K562 (cell line): ENCODE data around the gene IMPG1. TPM values are rescaled to one million over a fixed set of nuclear protein-coding genes. Genes with fewer than 3 reads are reported as not detected.

Experiments used
- ATAC-seq: fragments of 200-7000 bp; cut with Tn5 transposase; 3 replicates; pipeline ENCODE4 v1.9.1; 2020; ENCODE audit warnings: moderate library complexity
- BruUV-seq: library from RNA; stranded (reverse); fragments of 400-500 nt; replicated peaks from 2 replicates; lab custom pipeline; 2021; lab: Mats Ljungman, UMichigan
- CTCF ChIA-PET: fragments of 300-600 bp; formaldehyde crosslinking; extraction: SDS; loops from one replicate; lab custom pipeline; 2021; ENCODE audit warnings: low intra/inter-chr PET ratio; lab: Yijun Ruan, JAX
- POLR2A ChIA-PET: fragments of 300-600, 350-650 bp; sonication (Branson Sonifier 250); formaldehyde crosslinking; extraction: SDS; loops from one replicate; lab custom pipeline; 2021; ENCODE audit warnings: antibody characterized with exemption, inconsistent platforms; lab: Yijun Ruan, JAX
- DNase-seq, 4 experiments: peaks; one replicate each; pipeline versions ENCODE4 v3.0.0 to v3.0.0-alpha.2; 2011 to 2018; ENCODE audit warnings: low spot score in 3 of 4, mixed read lengths in 3 of 4; ENCODE audit errors: extremely low read depth in 1 of 4
- FAIRE-seq: peaks from 2 replicates; lab custom pipeline; 2011; peaks lifted over from hg19 to GRCh38; lab: Jason Lieb, UNC
- H2AFZ ChIP-seq: 2 replicates; pipeline ENCODE4 v1.6.0; 2011; ENCODE audit warnings: low read depth, low read length, control low read depth, inconsistent platforms
- H3K27ac ChIP-seq: fragments of 200-600 bp; 3 replicates; pipeline ENCODE4 v1.8.0; 2011; ENCODE audit warnings: low read depth, mild to moderate bottlenecking, control low read depth, inconsistent platforms, low read length, moderate library complexity, mixed read lengths; ENCODE audit errors: extremely low read depth
- H3K27me3 ChIP-seq, 2 experiments: fragments of 300-600 bp in 1 of 2; 2 replicates in 1 of 2; 3 replicates in 1 of 2; pipeline versions ENCODE4 v1.6.0 to v1.8.0; 2011; ENCODE audit warnings: inconsistent platforms in 2 of 2, low read length in 2 of 2, mild to moderate bottlenecking in 1 of 2, mixed read lengths in 1 of 2, moderate library complexity in 1 of 2; ENCODE audit not compliant: control insufficient read depth in 2 of 2, insufficient read depth in 2 of 2
- H3K36me3 ChIP-seq: fragments of 300-600 bp; 3 replicates; pipeline ENCODE4 v1.8.0; 2011; ENCODE audit warnings: mild to moderate bottlenecking, low read length, inconsistent platforms; ENCODE audit not compliant: control insufficient read depth, insufficient read depth
- H3K4me1 ChIP-seq, 2 experiments: fragments of 200-600 bp in 1 of 2; replicated peaks in 1 of 2; 2 replicates in 1 of 2; 3 replicates in 1 of 2; pipeline versions ENCODE4 v1.5.1 to v1.8.0; 2011; ENCODE audit warnings: inconsistent platforms in 2 of 2, low read length in 2 of 2, mild to moderate bottlenecking in 1 of 2, mixed read lengths in 1 of 2, moderate library complexity in 1 of 2; ENCODE audit not compliant: control insufficient read depth in 2 of 2, insufficient read depth in 2 of 2
- H3K4me2 ChIP-seq: 2 replicates; pipeline ENCODE4 v1.6.1; 2011; ENCODE audit warnings: low read length, control low read depth, inconsistent platforms, mixed read lengths; ENCODE audit not compliant: insufficient read depth
- H3K4me3 ChIP-seq: fragments of 200-600 bp; sonication (generic), shearing (Covaris generic); 2 replicates; pipeline ENCODE4 v1.5.1; 2016; ENCODE audit warnings: control low read depth, inconsistent platforms
- H3K79me2 ChIP-seq: fragments of 200-600 bp; 3 replicates; pipeline ENCODE4 v1.8.0; 2011; ENCODE audit warnings: low read length, inconsistent platforms; ENCODE audit not compliant: control insufficient read depth, insufficient read depth
- H3K9ac ChIP-seq, 2 experiments: 2 replicates each; pipeline versions ENCODE4 v1.6.0 to v1.6.1; 2011; ENCODE audit warnings: low read depth in 2 of 2, low read length in 2 of 2, control low read depth in 1 of 2, inconsistent platforms in 1 of 2, mild to moderate bottlenecking in 1 of 2, mixed read lengths in 1 of 2; ENCODE audit not compliant: insufficient read depth in 1 of 2
- H3K9me1 ChIP-seq: one replicate; pipeline ENCODE4 v1.6.0; 2011; ENCODE audit warnings: inconsistent platforms, mild to moderate bottlenecking, low read length, moderate library complexity; ENCODE audit not compliant: control insufficient read depth, insufficient read depth
- H3K9me3 ChIP-seq: replicated peaks from 2 replicates; pipeline ENCODE4 v1.5.1; 2011; ENCODE audit warnings: low read depth, low read length, inconsistent platforms; ENCODE audit not compliant: control insufficient read depth, insufficient read depth
- H4K20me1 ChIP-seq: replicated peaks from 2 replicates; pipeline ENCODE4 v1.6.1; 2011; ENCODE audit warnings: low read length, inconsistent platforms, mixed read lengths; ENCODE audit not compliant: control insufficient read depth, insufficient read depth
- ARNT ChIP-seq, 2 experiments: fragments of 450-650 bp; IDR thresholded peaks; 2 replicates each; pipeline ENCODE4 v1.6.1; 2016; ENCODE audit warnings: mild to moderate bottlenecking in 1 of 2
- BRF1 ChIP-seq: IDR thresholded peaks from 3 replicates; pipeline ENCODE4 v1.6.1; 2011; ENCODE audit warnings: borderline replicate concordance, mild to moderate bottlenecking; ENCODE audit not compliant: insufficient read length; ENCODE audit errors: extremely low read depth
- FOXK2 ChIP-seq, 2 experiments: fragments of 450-650 bp; IDR thresholded peaks in 1 of 2; conservative IDR thresholded peaks in 1 of 2; 2 replicates each; pipeline ENCODE4 v1.6.1; 2016; ENCODE audit warnings: low read depth in 2 of 2, mild to moderate bottlenecking in 1 of 2
- GMEB1 ChIP-seq: fragments of 250-450 bp; sonication (Bioruptor Pico); IDR thresholded peaks from 2 replicates; pipeline ENCODE4 v1.4.0; 2020; ENCODE audit warnings: mild to moderate bottlenecking
- KDM1A ChIP-seq, 2 experiments: fragments of 450-650 bp; IDR thresholded peaks; 2 replicates each; pipeline ENCODE4 v1.6.1; 2016; ENCODE audit warnings: mild to moderate bottlenecking in 2 of 2
- NELFE ChIP-seq: IDR thresholded peaks from 2 replicates; pipeline ENCODE4 v1.6.1; 2011; ENCODE audit warnings: mild to moderate bottlenecking; ENCODE audit not compliant: insufficient read depth, insufficient read length
- NR2C1 ChIP-seq, 2 experiments: fragments of 450-650 bp; IDR thresholded peaks; 2 replicates each; pipeline ENCODE4 v1.6.1; 2017; ENCODE audit warnings: mild to moderate bottlenecking in 2 of 2, antibody characterized with exemption in 1 of 2, inconsistent platforms in 1 of 2, missing compliant biosample characterization in 1 of 2, missing genetic modification characterization in 1 of 2
- NUFIP1 ChIP-seq: fragments of 450-650 bp; IDR thresholded peaks from 2 replicates; pipeline ENCODE4 v1.6.1; 2018; ENCODE audit not compliant: partially characterized antibody
- OTX1 ChIP-seq: fragments of 450-650 bp; formaldehyde crosslinking; IDR thresholded peaks from 2 replicates; pipeline ENCODE4 v1.4.0; 2022; ENCODE audit warnings: mild to moderate bottlenecking
- RBM34 ChIP-seq: fragments of 200-400 bp; formaldehyde crosslinking; IDR thresholded peaks from 2 replicates; pipeline ENCODE4 v1.6.1; 2018; ENCODE audit warnings: low read length, borderline replicate concordance; ENCODE audit not compliant: insufficient read depth
- RHOXF2B ChIP-seq: fragments of 250-450 bp; sonication (Bioruptor Pico); conservative IDR thresholded peaks from 2 replicates; pipeline ENCODE4 v1.5.1; 2021
- SNIP1 ChIP-seq: fragments of 450-650 bp; IDR thresholded peaks from 2 replicates; pipeline ENCODE4 v1.7.1; 2017; ENCODE audit warnings: low read depth, mild to moderate bottlenecking
- TCF3 ChIP-seq: sonication (generic); formaldehyde crosslinking; IDR thresholded peaks from 2 replicates; pipeline ENCODE4 v1.4.0; 2020; ENCODE audit warnings: mild to moderate bottlenecking, missing genetic modification reagents
- TCF7L2 ChIP-seq: fragments of 150-350 bp; IDR thresholded peaks from 2 replicates; pipeline ENCODE4 v1.6.1; 2016; ENCODE audit warnings: low read depth, mild to moderate bottlenecking, low read length, moderate library complexity
- U2AF1 ChIP-seq: fragments of 200-400 bp; formaldehyde crosslinking; optimal IDR thresholded peaks from 2 replicates; pipeline ENCODE3; 2017; ENCODE audit warnings: mild to moderate bottlenecking, low read depth, low read length, moderate library complexity
- ZBTB12 ChIP-seq: fragments of 250-450 bp; sonication (Bioruptor Pico); IDR thresholded peaks from 2 replicates; pipeline ENCODE4 v1.4.0; 2020
- ZC3H11A ChIP-seq: IDR thresholded peaks from 2 replicates; pipeline ENCODE4 v1.6.1; 2012; ENCODE audit warnings: low read depth, low read length, improper control_type of control experiment
- ZFX ChIP-seq: sonication (generic); formaldehyde crosslinking; IDR thresholded peaks from 2 replicates; pipeline ENCODE4 v1.8.0; 2022; ENCODE audit warnings: mild to moderate bottlenecking, missing genetic modification reagents, moderate library complexity
- ZNF561 ChIP-seq: fragments of 450-650 bp; formaldehyde crosslinking; conservative IDR thresholded peaks from 2 replicates; pipeline ENCODE4 v1.4.0; 2020; ENCODE audit warnings: mild to moderate bottlenecking, moderate library complexity
- WGBS: fragments of 100-300 bp; shearing (Covaris generic); methylation state at CpG from one replicate; pipeline ENCODE4 v1.1.6; 2016; ENCODE audit warnings: low coverage, mixed read lengths; ENCODE audit not compliant: insufficient coverage; ENCODE audit errors: missing lambda C conversion rate; 5-methylcytosine and 5-hydroxymethylcytosine counted together
- in situ Hi-C: fragments of 300-500 bp; cut with MboI; formaldehyde crosslinking; loops from 4 replicates; pipeline ENCODE4 v1.15.0; 2018; ENCODE audit warnings: inconsistent platforms, mixed read lengths
- intact Hi-C: fragments of 100-400 bp; cut with micrococcal nuclease; formaldehyde crosslinking; loops from 2 replicates; pipeline ENCODE4 v1.14.2; 2022
- polyA plus RNA-seq, 8 experiments: library from polyadenylated mRNA; depleted of rRNA in 4 of 8; stranded (reverse) in 5 of 8; unstranded in 3 of 8; fragments of >200 nt; fragmentation: Nextera tagmentation in 2 of 8; fragmentation: Illumina TruSeq in 1 of 8; extraction: Ambion mirVana in 2 of 8; extraction: Trizol in 1 of 8; gene quantifications; 2 replicates each; pipeline versions ENCODE4 v1.2.1 to v1.2.3, GENCODE V29; 2011 to 2014; ENCODE audit warnings: inconsistent platforms in 1 of 8, missing spikeins in 1 of 8
- total RNA-seq, 7 experiments: library from RNA; depleted of rRNA in 6 of 7; stranded (reverse); fragments of >200 nt in 6 of 7; fragmentation: Illumina TruSeq in 2 of 7; extraction: Trizol in 2 of 7; gene quantifications; 2 replicates each; pipeline versions ENCODE4 v1.2.1 to v1.2.3, GENCODE V29; 2011 to 2021; ENCODE audit warnings: low replicate concordance in 1 of 7

IMPG1 gene
- total and polyA plus RNA-seq, 9 of the 15 experiments (the other 6 are each of a cell fraction or from before 2014, with no cell fraction given), result not detected

- DNase-seq (no peak), FAIRE-seq (no peak), ATAC-seq (no peak)
- Histone ChIP-seq H3K4me2 (no peak overlapping the region), H3K27me3 (no peaks in the 10 kb centered on the region), H3K9ac (no peak overlapping the region), H3K4me3 (no peak overlapping the region), H4K20me1 (no peaks in the 10 kb centered on the region), H3K9me1 (no peaks in the 10 kb centered on the region), H3K9me3 (no peaks in the 10 kb centered on the region), H3K27ac (no peak overlapping the region), H3K36me3 (no peaks in the 10 kb centered on the region), H3K4me1 (no peaks in the 10 kb centered on the region), H3K79me2 (no peaks in the 10 kb centered on the region), H2AFZ (no peak overlapping the region)
- TF ChIP-seq KDM1A (IDR thresholded peaks at IDR 0.05) (no peak), RHOXF2B (CRISPR knock-in tag) (no peak), ZNF561 (no peak), NUFIP1 (no peak), NELFE (no peak), ARNT (IDR thresholded peaks at IDR 0.05) (no peak), BRF1 (no peak), RBM34 (no peak), GMEB1 (CRISPR knock-in tag) (no peak), SNIP1 (no peak), TCF7L2 (no peak), OTX1 (CRISPR knock-in tag) (no peak), TCF3 (CRISPR knock-in tag) (no peak), ZBTB12 (CRISPR knock-in tag) (no peak), ZC3H11A (no peak), FOXK2 (conservative IDR thresholded peaks at IDR 0.05 in 1 of 2, IDR thresholded peaks at IDR 0.05 in 1 of 2; ENCODE audit: low read depth in 2 of 2) (no peak), U2AF1 (no peak), NR2C1 (IDR thresholded peaks at IDR 0.05) (no peak), NR2C1 (tag; IDR thresholded peaks at IDR 0.05) (no peak), ZFX (CRISPR knock-in tag) (no peak)
- ChIA-PET CTCF (no interaction called here), POLR2A (no interaction called here)
- BruUV-seq, result no TSS peak
- intact Hi-C loops, result no loop called here
- WGBS, result 0% methylated on average over 4 of the region's 4 CpGs
- in situ Hi-C loops, result no loop called here
Observed at GRCh38 chr6:75975904-75976303, 96.6 kb downstream of the IMPG1 start.
